ENCODE data around the gene IFI30.

DNA sequence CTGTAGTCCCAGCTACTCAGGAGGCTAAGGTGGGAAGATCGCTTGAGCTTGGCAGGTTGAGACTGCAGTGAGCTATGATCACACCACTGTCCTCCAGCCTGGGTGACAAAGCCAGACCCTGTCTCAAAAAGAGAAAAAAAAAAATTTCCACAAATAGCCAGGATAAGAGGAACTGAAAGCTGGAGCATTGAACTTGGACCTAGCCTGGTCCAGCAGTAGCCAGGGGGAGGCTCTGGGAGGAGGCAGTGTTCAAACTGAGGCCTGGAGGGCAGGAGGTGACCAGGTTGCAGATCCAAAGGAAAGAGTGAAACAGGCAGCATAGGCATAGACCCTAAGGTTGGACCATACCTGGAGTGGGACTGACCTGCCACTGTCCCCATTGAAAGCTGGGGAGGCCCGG lies 47.5 kb upstream of the IFI30 start:
- TF ChIP-seq, protein P1, sequence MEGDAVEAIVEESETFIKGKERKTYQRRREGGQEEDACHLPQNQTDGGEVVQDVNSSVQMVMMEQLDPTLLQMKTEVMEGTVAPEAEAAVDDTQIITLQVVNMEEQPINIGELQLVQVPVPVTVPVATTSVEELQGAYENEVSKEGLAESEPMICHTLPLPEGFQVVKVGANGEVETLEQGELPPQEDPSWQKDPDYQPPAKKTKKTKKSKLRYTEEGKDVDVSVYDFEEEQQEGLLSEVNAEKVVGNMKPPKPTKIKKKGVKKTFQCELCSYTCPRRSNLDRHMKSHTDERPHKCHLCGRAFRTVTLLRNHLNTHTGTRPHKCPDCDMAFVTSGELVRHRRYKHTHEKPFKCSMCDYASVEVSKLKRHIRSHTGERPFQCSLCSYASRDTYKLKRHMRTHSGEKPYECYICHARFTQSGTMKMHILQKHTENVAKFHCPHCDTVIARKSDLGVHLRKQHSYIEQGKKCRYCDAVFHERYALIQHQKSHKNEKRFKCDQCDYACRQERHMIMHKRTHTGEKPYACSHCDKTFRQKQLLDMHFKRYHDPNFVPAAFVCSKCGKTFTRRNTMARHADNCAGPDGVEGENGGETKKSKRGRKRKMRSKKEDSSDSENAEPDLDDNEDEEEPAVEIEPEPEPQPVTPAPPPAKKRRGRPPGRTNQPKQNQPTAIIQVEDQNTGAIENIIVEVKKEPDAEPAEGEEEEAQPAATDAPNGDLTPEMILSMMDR (conservative IDR thresholded peaks at IDR 0.05; ENCODE audit: low read depth, low read length) = no peak
- no peak for TF ChIP-seq EZH2 (IDR thresholded peaks at IDR 0.05; ENCODE audit: borderline replicate concordance, low read depth, low read length, poor library complexity, severe bottlenecking)
